Skeletal muscle satellite cell (primary cell): ENCODE measurements around the gene MXD1.

Experiments used
- H3K27me3 ChIP-seq: 2 replicates; pipeline ENCODE4 v1.7.0; 2013; ENCODE audit warnings: low read length; ENCODE audit not compliant: control insufficient read depth, insufficient read depth
- H3K36me3 ChIP-seq: 2 replicates; pipeline ENCODE4 v1.7.0; 2013; ENCODE audit warnings: mild to moderate bottlenecking, control low read depth, low read length; ENCODE audit not compliant: insufficient read depth
- H3K4me1 ChIP-seq: 2 replicates; pipeline ENCODE4 v1.7.0; 2013; ENCODE audit warnings: low read length; ENCODE audit not compliant: control insufficient read depth, insufficient read depth
- H3K4me2 ChIP-seq: 2 replicates; pipeline ENCODE4 v1.7.0; 2013; ENCODE audit warnings: mild to moderate bottlenecking, low read length
- H3K4me3 ChIP-seq: 2 replicates; pipeline ENCODE4 v1.7.0; 2013; ENCODE audit warnings: low read length
- H3K9ac ChIP-seq: 2 replicates; pipeline ENCODE4 v1.7.0; 2013; ENCODE audit warnings: mild to moderate bottlenecking, low read depth, low read length, moderate library complexity
- H3K9me3 ChIP-seq: replicated peaks from 2 replicates; pipeline ENCODE4 v1.7.0; 2013; ENCODE audit warnings: mild to moderate bottlenecking, control low read depth, low read length

Gene MXD1

DNA sequence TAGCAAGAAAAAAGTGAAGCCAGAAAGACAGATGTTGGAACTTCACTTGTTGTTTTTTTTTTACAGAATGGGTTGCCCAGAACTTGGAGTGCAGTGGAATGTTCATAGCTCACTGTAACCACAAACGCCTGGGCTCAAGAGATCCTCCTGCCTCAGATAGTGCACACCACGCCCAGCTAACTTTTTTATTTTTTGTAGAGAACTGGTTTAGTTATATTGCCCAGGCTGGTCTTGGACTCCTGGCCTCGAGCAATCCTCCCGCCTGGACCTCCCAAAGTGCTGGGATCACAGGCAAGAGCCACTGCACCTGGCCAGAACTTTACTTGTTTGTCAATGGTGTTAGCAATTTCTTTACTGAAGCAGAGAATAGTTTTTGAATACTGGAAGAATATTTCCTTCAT is 58.4 kb downstream of the MXD1 start:
- Histone ChIP-seq H3K4me1 (no peaks in the 10 kb centered on the region), H3K9ac (no peak overlapping the region), H3K4me2 (no peak overlapping the region), H3K4me3 (no peak overlapping the region), H3K36me3 (no peaks in the 10 kb centered on the region), H3K27me3 (peaks cover 24% of the 10 kb centered on the region), H3K9me3 (no peaks in the 10 kb centered on the region)

- Histone ChIP-seq H3K4me1 (no peaks in the 10 kb centered on the region), H3K36me3 (no peaks in the 10 kb centered on the region), H3K27me3 (peaks cover 13% of the 10 kb centered on the region), H3K4me3 (no peak overlapping the region), H3K9ac (no peak overlapping the region), H3K9me3 (no peaks in the 10 kb centered on the region), H3K4me2 (no peak overlapping the region)
Measured at GRCh38 chr2:69975136-69975852, 60.4 kb downstream of the MXD1 start.

GRCh38 chr2:69975853-69976462 is 61.0 kb downstream of the MXD1 start:
- Histone ChIP-seq H3K9me3 (no peaks in the 10 kb centered on the region), H3K4me1 (no peaks in the 10 kb centered on the region), H3K4me2 (no peak overlapping the region), H3K4me3 (no peak overlapping the region), H3K27me3 (peaks cover 10% of the 10 kb centered on the region), H3K36me3 (no peaks in the 10 kb centered on the region), H3K9ac (no peak overlapping the region)

DNA sequence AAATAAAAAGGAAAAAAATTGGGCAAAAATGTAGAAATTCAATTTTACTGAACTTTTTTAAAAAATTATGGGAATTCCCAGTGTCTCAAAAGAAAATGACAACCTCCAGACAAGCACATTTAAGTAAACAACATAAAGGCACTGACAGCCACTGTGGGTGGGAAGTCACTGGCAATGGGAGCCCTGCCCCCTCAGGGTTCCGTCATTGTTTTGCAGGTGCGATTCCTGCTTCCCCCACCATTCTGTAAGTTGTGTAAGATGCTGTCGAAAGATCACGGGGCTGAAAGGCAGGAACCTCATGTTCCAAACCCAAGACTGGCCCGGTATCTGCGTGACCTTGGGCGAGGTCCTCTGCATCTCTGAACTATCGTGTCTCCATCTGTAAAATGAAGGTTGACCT is 62.3 kb downstream of the MXD1 start:
- no peak overlapping the region for H3K4me2 ChIP-seq
- no peaks in the 10 kb centered on the region for H3K36me3 ChIP-seq
- no peaks in the 10 kb centered on the region for H3K9me3 ChIP-seq
- no peak overlapping the region for H3K9ac ChIP-seq
- H3K4me1 ChIP-seq = no peaks in the 10 kb centered on the region
- no peak overlapping the region for H3K4me3 ChIP-seq
- H3K27me3 ChIP-seq = peaks cover 10% of the 10 kb centered on the region

DNA sequence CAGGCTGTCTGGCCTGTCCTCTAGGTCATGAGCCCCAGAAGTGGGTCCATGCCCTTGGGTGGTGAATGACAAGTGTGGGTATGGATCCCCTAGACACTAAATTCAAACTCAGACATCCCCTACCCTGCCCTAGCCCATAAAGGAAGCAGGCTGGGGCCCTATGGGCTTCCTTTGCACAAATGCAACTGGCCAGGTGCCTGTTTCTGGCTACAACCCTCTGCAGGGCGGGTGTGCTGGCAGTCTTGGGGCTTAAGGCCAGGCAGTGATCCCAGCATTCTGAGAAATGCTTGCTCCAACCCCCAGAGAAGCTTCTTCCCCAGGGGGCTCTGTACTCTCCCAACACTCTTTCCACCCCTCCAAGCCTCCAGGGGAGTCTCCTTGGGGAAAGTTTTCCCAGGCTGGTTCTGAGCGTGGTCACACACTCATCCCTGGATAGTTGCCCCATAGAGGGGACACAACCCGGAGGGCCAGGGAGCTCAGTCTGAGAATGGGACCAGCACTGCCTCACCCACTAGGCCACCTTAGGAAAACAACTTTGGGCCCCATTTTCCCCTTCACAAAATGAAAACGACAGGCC is 63.1 kb downstream of the MXD1 start:
- Histone ChIP-seq H3K36me3 (no peaks in the 10 kb centered on the region), H3K9me3 (no peaks in the 10 kb centered on the region), H3K4me2 (no peak overlapping the region), H3K27me3 (peaks cover 6% of the 10 kb centered on the region), H3K4me1 (no peaks in the 10 kb centered on the region), H3K9ac (no peak overlapping the region), H3K4me3 (no peak overlapping the region)

DNA sequence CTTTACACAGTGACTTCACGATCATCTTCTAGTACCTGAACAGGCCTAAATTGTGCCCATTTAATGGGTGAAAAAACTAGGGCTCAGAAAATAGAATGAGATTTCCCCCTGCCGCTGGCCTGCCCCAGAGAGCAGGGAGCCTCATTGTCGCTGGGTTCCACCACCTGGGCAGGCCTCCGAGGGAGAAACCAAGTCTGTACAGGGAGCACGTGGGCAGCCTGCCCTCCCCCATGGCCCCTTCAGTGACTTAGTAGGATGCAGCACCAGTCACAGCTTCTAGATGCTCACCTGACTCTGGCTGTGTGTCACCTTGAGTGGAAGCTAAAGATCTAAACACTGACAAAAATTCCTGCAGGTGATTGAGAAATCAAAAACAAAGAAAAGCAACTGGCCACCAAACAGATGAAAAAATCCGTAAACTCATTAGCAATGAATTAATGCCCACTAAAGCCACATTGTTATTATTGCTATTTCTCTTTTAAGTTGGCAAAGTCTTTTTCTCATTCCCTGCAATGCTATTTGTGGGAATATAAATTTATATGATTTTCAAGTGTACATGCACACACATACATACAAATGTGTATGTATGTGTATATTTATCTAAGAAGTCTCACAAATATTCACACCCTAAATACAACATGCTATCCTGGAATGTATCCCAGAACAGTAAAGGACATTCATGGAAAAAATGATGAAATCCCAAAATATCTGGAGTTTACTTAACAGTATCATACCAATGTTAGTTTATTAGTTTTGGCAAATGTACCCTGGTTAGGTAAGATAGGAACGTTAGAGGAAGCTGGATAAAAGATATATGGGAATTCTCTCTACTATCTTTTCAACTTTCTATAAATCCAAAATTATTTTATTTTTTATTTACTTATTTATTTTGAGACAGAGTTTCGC is 65.2 kb downstream of the MXD1 start:
- H3K9me3 ChIP-seq = no peaks in the 10 kb centered on the region
- H3K4me2 ChIP-seq = no peak overlapping the region
- no peak overlapping the region for H3K4me3 ChIP-seq
- H3K36me3 ChIP-seq = no peaks in the 10 kb centered on the region
- no peak overlapping the region for H3K9ac ChIP-seq
- H3K4me1 ChIP-seq = no peaks in the 10 kb centered on the region
- H3K27me3 ChIP-seq = no peaks in the 10 kb centered on the region

GRCh38 chr2:69983392-69983966 is 68.6 kb downstream of the MXD1 start:
- Histone ChIP-seq H3K27me3 (no peaks in the 10 kb centered on the region), H3K36me3 (no peaks in the 10 kb centered on the region), H3K9me3 (no peaks in the 10 kb centered on the region), H3K9ac (no peak overlapping the region), H3K4me3 (no peak overlapping the region), H3K4me2 (no peak overlapping the region), H3K4me1 (no peaks in the 10 kb centered on the region)

GRCh38 chr2:69985216-69985615 is 70.3 kb downstream of the MXD1 start:
- Histone ChIP-seq H3K27me3 (no peaks in the 10 kb centered on the region), H3K4me2 (no peak overlapping the region), H3K4me1 (no peaks in the 10 kb centered on the region), H3K36me3 (no peaks in the 10 kb centered on the region), H3K9me3 (no peaks in the 10 kb centered on the region), H3K9ac (no peak overlapping the region), H3K4me3 (no peak overlapping the region)

DNA sequence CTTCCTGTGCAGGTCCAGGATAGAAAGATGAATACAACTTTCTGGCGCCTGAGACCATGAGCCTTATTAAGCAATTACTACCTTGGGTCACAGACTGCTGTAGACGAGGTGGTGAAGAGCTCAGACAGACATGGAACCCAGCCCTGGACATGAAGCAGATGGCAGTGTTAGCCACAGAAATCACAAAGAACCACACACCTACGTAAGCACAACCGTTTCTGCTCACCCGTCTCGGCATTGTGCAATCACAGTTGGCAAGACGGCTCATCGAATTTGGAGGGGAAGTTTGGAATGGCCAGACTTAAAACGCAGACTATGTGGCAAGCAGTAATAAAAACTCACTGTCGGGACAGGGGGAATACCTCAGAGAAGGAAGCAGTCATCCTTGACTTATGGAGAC is 70.8 kb downstream of the MXD1 start:
- no peak overlapping the region for H3K9ac ChIP-seq
- H3K9me3 ChIP-seq = no peaks in the 10 kb centered on the region
- no peaks in the 10 kb centered on the region for H3K27me3 ChIP-seq
- no peak overlapping the region for H3K4me2 ChIP-seq
- H3K36me3 ChIP-seq = no peaks in the 10 kb centered on the region
- no peaks in the 10 kb centered on the region for H3K4me1 ChIP-seq
- no peak overlapping the region for H3K4me3 ChIP-seq

GRCh38 chr2:69986691-69987090 is 71.8 kb downstream of the MXD1 start:
- no peak overlapping the region for H3K9ac ChIP-seq
- H3K36me3 ChIP-seq = no peaks in the 10 kb centered on the region
- H3K4me2 ChIP-seq = no peak overlapping the region
- no peak overlapping the region for H3K4me3 ChIP-seq
- no peaks in the 10 kb centered on the region for H3K9me3 ChIP-seq
- no peaks in the 10 kb centered on the region for H3K27me3 ChIP-seq
- H3K4me1 ChIP-seq = no peaks in the 10 kb centered on the region

DNA sequence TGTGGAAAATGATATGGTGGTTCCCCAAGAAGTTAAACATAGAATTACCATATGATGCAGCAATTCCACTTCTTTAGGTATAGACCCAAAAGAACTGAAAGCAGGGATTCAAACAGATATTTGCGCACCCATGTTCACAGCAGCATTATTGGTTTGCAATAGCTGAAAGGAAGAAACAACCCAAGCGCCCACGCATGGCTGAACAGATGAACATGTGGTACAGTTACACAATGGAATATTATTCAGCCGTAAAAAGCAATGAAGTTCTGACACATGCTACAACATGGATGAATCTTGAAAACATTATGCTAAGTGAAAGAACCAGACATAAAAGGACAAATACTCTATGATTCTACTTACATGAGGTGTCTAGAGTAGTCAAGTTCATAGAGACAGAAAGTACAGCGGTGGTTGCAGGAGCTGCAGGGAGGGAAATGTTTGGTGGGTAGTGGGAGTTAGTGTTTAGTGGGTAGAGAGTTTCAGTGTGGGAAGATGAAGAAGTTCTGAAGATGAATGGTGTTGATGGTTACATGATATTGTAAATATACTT is 73.3 kb downstream of the MXD1 start:
- no peak overlapping the region for H3K9ac ChIP-seq
- no peaks in the 10 kb centered on the region for H3K27me3 ChIP-seq
- no peaks in the 10 kb centered on the region for H3K4me1 ChIP-seq
- H3K4me3 ChIP-seq = no peak overlapping the region
- no peaks in the 10 kb centered on the region for H3K9me3 ChIP-seq
- no peaks in the 10 kb centered on the region for H3K36me3 ChIP-seq
- no peak overlapping the region for H3K4me2 ChIP-seq
